Loucy (cell line): Measurements from ENCODE around the gene SLC16A8.

Source experiments
- EZH2phosphoT487 ChIP-seq: fragments of 200-600 bp; IDR thresholded peaks from 2 replicates; pipeline ENCODE4 v1.6.1; 2018; ENCODE audit warnings: antibody characterized with exemption, mild to moderate bottlenecking, moderate library complexity, borderline replicate concordance
- TF ChIP-seq, protein P1 (sequence below): fragments of 200-600 bp; sonication (generic); conservative IDR thresholded peaks from 2 replicates; pipeline ENCODE4 v1.5.1; 2014; ENCODE audit warnings: mild to moderate bottlenecking, antibody characterized with exemption, low read length

GRCh38 chr22:38127869-38128268 lies 43.9 kb upstream of the SLC16A8 start:
- TF ChIP-seq, protein P1, sequence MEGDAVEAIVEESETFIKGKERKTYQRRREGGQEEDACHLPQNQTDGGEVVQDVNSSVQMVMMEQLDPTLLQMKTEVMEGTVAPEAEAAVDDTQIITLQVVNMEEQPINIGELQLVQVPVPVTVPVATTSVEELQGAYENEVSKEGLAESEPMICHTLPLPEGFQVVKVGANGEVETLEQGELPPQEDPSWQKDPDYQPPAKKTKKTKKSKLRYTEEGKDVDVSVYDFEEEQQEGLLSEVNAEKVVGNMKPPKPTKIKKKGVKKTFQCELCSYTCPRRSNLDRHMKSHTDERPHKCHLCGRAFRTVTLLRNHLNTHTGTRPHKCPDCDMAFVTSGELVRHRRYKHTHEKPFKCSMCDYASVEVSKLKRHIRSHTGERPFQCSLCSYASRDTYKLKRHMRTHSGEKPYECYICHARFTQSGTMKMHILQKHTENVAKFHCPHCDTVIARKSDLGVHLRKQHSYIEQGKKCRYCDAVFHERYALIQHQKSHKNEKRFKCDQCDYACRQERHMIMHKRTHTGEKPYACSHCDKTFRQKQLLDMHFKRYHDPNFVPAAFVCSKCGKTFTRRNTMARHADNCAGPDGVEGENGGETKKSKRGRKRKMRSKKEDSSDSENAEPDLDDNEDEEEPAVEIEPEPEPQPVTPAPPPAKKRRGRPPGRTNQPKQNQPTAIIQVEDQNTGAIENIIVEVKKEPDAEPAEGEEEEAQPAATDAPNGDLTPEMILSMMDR: no peak
- no peak for TF ChIP-seq EZH2phosphoT487
